Brain microvascular endothelial cell (primary cell): ENCODE results near the gene AFAP1L2.

Experiments used
- DNase-seq: peaks from one replicate; pipeline ENCODE4 v3.0.0-alpha.2; 2020
- H3K27ac ChIP-seq: fragments of 250-450 bp; sonication (Bioruptor Pico); 2 replicates; pipeline ENCODE4 v1.5.1; 2020; ENCODE audit warnings: mild to moderate bottlenecking, moderate library complexity
- H3K27me3 ChIP-seq: fragments of 250-450 bp; sonication (Bioruptor Pico); replicated peaks from 2 replicates; pipeline ENCODE4 v1.5.1; 2020; ENCODE audit warnings: mild to moderate bottlenecking
- H3K36me3 ChIP-seq: fragments of 250-450 bp; sonication (Bioruptor Pico); replicated peaks from 2 replicates; pipeline ENCODE4 v1.5.1; 2020; ENCODE audit warnings: mild to moderate bottlenecking
- H3K4me3 ChIP-seq: 2 replicates; pipeline ENCODE4 v1.5.1; 2011; ENCODE audit warnings: low read depth, mild to moderate bottlenecking, control low read depth, low read length, moderate library complexity
- CTCF ChIP-seq: IDR thresholded peaks from 2 replicates; pipeline ENCODE4 v1.5.1; 2011; ENCODE audit warnings: low read depth, mild to moderate bottlenecking, moderate library complexity, low read length, control low read depth, inconsistent platforms; ENCODE audit errors: missing control alignments
- in situ Hi-C: cut with HindIII; loops from 2 replicates; pipeline ENCODE4 v1.10.0; 2017; ENCODE audit warnings: low sequenced_read_pairs, low pct_ligation_motif_present

AFAP1L2 gene

DNA sequence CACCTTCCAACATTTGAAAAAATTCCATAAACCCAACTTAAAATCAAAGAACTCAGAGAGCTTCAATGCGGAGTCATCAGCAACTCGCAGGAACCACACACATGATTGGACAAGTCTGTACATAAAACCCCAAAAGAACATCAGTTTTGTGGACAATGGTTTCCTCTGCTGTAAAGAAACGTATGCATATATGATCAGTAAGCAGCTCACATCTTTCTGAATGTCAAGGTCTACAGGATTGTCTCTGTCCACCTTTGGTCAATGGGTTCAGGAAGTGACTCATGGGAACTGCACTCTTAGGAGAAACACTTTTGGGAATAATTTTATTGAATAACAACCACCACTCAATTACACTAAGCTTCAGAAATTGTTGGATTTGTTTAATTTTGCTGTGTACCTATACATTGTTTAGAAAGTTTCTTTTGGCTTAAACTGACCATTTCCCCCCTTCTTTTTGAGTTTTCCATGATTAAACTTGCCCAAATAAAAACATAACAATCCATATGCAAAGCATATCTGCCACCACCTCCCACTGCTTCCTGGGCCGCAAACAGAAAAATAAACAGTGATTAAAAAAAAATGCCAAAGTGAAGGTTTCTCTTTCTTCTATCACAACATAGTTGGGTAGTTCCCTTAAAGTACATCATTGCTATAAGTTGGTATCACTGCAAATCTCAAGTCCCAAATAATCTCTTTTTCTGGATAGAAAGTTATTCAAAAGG is 27.3 kb upstream of the AFAP1L2 start:
- H3K4me3 ChIP-seq, result no peak overlapping the region
- DNase-seq, result no peak
- in situ Hi-C loops, result no loop called here
- TF ChIP-seq CTCF, result no peak
- no peak overlapping the region for H3K27ac ChIP-seq
- no peaks in the 10 kb centered on the region for H3K36me3 ChIP-seq
- peaks cover 3% of the 10 kb centered on the region for H3K27me3 ChIP-seq

DNA sequence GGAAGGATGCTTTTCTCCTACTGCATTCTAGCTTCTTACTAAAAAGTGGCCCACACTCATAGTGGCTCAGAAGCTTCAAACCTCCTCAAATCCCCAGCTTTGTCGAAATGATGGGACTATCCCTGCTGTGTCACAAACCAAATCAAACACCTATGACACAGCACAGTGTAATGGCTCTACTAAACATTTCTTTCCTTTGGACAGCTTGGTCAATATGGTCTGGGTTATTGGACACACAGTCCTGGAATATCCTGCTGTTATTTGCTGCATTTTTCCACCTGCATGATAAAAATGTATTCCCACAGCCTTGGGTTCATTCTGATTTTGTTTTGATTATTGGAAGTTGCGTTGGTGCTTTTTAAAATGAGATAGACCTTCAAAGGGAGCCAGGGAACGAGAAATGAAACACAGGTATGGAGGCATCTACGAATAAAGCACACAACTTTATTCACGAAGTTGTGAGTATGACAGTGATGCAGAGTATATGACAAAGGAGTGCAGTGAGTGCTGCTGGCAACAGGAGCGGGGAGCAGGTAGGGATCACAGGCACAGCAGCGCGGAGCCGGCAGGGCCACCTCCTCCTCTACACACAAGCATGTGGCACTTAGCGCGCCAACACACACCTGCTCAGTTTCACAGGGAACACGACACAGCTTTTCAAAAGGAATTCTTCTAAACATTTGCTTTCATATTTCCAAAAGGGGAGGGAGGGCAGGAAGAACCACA is 26.5 kb upstream of the AFAP1L2 start:
- Histone ChIP-seq H3K4me3 (no peak overlapping the region), H3K27me3 (peaks cover 3% of the 10 kb centered on the region), H3K36me3 (no peaks in the 10 kb centered on the region), H3K27ac (no peak overlapping the region)
- no peak for TF ChIP-seq CTCF
- DNase-seq, result no peak
- in situ Hi-C loops, result no loop called here

DNA sequence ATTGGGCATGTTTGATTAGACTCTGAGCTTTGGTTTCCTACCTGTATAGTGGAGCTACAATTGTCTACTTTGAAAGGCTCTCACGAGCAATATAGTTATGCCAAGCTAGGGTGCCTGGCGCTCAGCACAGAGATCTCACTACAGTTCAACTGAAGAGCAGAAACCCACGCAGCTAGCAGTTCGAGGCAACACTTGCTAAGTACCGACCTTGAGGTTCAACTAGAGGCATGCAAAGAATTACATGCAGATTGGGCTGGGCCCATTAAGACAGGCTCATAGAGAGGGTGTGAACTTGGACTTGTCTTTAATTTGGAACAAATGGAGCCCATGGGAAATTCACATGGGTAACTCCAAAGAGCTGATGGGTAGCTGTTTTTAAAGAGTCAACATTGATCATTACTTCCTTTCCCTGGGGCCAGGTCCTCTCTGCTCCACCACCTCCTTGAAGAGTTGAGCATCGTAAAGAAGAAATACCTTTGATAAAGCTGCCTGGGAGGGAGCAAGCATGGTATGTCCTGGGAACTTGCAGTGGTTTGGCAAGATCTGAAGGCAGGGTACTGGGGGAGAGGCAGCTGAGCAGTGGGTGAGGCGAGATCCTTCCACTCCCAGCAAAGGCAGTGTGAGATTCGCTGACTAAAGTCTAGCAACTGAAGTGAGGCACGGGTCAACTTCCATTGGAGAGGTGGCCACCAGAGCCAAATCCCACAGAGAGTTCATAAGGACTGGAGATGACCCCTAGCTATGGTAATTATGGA is 25.5 kb upstream of the AFAP1L2 start:
- Histone ChIP-seq H3K27me3 (peaks cover 3% of the 10 kb centered on the region), H3K27ac (no peak overlapping the region), H3K36me3 (no peaks in the 10 kb centered on the region), H3K4me3 (no peak overlapping the region)
- no peak for TF ChIP-seq CTCF
- in situ Hi-C loops, result no loop called here
- DNase-seq, result no peak

DNA sequence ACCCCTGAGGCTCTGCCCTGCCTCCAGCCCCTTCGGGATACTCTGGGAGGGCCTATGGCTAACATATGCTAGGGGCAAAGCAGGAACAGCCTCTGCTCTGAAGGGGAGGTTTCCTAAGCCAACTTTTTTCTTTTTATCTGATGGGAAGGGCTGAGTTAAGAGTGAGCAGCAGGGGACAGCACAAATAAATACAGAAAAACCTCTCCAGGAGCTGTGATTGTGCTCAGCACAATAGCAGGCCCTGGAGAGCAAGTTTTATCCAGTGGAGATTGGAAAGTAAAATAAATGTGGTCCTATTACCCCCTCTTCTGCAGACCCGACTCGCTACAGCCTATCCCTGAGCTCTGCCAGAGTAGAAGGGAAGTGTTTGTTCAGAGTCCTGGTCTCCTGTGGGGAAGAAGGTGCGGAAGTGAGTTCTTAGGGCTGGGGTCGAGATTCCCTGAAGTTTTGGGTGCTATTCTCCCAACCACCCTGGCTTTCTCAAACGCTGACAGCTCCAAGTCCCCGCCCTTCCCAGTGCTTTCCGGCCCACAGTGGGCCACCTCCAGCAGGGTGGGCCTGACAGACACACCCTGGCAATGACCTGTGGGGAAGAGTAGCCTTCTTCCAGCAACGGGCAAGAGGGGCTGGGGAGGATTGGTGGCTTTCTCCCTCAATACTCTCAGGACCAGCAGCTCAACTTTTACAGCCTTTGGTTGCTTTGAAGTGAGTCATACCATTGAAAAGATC is 23.0 kb upstream of the AFAP1L2 start:
- TF ChIP-seq CTCF, result no peak
- H3K4me3 ChIP-seq, result no peak overlapping the region
- H3K27ac ChIP-seq, result no peak overlapping the region
- DNase-seq, result no peak
- no peaks in the 10 kb centered on the region for H3K36me3 ChIP-seq
- peaks cover 3% of the 10 kb centered on the region for H3K27me3 ChIP-seq
- in situ Hi-C loops, result no loop called here

DNA sequence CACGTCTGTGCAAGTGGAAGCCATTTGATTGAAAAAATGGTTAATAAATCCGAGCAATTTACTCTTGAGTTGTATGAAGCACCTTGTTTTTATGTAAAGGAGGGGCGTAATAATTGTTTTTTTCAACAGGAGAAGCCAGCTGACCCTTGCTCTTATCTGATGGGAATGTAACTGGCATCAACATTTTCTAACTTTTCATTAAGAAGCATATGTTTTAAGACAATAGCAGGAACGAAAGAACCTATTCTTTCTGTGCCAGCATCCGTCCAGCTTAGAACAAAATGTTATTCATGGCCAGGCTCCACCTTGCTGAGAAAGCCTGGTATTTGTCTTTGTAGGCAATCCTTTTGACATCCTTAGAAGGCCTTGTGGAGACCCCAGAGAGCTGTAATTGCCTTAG is 22.2 kb upstream of the AFAP1L2 start:
- Histone ChIP-seq H3K4me3 (no peak overlapping the region), H3K27me3 (peaks cover 3% of the 10 kb centered on the region), H3K36me3 (no peaks in the 10 kb centered on the region), H3K27ac (no peak overlapping the region)
- TF ChIP-seq CTCF, result no peak
- in situ Hi-C loops, result no loop called here
- no peak for DNase-seq
